Measurements from ENCODE around the gene SMARCC2.
"Not testable (repeated sequence)": the region's sequence is repeated elsewhere in the genome, so short reads cannot be mapped to it uniquely, and the experiment has no call there.

SMARCC2 gene

DNA sequence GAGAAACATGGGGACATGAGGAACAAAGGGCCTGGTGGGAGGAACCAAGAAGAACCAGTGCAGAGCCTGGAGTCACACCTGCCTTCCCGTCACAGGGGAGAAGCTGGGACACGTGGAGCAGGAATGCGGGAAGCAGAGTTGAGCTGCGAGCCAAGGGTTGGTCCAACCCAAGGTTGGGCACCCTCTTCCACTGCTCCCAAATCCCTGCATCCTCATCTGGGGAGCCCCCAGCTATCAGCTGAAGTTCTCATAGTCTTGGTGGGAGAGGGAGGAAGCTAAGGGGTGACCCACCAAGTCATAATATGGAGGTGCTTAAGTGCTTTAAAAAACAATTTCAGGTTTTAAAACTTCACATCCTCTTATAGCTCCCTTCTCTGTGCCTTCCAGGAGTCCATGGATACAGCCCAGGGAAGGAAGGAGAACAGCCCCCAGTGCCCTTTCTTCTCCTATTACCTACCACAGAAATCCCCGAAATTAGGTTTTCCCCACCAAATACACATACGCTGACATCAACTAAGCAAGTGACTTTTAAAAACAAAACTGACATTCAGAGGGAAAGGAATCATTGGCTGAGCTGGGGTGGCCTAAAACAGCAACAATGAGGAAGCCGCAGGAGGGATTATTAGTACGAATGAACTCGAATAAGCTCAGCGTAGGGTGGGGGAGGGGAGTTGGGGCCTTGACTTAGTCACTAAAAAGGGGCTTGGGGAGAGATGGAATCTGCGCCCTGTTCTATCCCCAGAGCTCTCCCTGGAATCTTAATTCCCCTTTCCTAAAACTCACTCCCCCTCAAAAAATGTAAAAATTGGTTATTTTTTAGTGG lies 26.6 kb downstream of the SMARCC2 start:
- no peak for DNase-seq

DNA sequence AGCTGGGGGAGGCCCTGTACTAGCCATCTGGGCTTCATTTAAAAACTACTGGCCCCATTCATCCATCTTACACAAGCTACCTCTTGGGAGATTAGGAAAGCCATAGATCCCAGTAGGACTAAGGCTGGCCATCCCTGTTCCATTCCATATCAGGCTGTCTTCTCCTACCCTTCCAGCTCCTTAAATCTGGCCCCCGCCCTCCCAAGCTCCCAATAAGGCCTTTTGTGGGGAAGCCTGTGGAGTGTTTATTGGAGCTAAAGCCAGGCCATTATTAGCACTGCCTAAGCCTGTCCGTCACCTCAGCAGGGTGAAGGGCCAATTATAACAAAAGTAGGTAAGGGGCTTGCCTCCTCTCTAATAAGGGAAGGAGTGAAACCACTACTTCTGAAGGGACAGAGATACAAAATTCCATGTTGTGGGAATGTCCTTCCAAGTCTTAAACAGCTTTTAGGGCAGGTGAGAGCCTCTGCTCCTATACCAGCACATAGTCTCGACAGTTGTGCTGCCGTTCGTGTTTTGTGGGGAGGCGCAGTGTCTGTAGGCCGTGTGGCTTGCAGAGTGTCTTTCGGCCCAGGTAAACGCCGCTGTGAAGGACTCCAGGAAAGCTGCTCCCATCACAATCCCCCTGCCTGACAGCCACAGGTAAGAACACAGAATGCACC lies 27.5 kb downstream of the SMARCC2 start:
- no peak for DNase-seq

DNA sequence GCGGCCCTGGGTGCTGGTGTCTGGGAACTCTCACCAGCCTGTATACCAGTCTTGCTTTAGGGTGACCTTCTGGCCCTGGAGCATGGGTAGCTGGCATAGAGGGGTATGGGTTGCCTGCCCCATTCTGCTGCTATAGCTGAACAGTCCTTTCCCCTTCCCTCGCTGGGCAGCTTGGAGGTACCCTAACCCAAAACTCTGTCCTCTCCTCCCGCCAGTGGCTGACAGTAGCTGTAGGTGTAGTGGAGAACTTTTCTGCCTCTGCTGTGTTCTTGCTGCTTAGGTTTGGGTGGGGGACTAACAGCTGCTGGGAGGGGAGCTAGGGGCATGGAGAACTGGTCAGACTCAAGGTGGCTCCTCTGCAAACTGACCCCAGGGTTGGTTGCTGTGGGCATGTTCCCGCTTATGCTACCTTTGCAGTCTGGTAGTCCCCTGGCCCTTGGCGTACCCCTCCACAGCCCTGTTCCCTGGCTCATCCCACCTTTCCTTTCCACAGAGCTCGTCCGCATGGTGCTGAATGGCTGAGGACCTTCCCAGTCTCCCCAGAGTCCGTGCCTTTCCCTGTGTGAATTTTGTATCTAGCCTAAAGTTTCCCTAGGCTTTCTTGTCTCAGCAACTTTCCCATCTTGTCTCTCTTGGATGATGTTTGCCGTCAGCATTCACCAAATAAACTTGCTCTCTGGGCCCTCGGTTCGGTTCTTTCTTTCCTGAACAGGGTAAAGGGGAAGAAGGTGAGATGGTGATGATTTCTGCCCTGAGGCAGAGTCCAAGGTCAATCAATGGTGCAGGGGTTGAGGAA lies 28.2 kb downstream of the SMARCC2 start:
- DNase-seq = no peak

DNA sequence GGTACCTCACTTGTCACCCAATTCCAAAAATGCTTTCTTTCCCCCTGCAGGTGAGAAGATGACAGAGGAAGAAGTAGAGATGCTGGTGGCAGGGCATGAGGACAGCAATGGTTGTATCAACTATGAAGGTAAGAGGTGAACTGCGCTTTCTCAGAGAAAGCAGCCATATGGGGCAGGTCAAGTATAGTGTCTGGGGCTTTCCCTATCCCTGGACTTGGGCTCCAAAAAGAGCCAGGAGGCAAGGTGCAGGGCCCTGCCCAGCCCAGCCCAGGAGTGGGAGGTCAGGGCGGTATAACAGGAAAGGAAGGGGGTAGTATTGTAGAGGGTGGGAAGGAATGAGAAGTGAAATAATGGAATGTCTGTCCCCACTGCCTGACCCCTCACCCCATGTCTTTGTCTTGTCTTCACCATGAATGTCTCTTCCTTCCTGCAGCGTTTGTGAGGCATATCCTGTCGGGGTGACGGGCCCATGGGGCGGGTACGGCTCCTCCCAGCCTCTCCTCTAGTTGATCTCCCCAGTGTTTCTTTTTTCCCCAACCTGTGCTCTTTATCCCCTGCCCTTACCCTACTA lies 29.0 kb downstream of the SMARCC2 start:
- DNase-seq = peak; percentile 71

DNA sequence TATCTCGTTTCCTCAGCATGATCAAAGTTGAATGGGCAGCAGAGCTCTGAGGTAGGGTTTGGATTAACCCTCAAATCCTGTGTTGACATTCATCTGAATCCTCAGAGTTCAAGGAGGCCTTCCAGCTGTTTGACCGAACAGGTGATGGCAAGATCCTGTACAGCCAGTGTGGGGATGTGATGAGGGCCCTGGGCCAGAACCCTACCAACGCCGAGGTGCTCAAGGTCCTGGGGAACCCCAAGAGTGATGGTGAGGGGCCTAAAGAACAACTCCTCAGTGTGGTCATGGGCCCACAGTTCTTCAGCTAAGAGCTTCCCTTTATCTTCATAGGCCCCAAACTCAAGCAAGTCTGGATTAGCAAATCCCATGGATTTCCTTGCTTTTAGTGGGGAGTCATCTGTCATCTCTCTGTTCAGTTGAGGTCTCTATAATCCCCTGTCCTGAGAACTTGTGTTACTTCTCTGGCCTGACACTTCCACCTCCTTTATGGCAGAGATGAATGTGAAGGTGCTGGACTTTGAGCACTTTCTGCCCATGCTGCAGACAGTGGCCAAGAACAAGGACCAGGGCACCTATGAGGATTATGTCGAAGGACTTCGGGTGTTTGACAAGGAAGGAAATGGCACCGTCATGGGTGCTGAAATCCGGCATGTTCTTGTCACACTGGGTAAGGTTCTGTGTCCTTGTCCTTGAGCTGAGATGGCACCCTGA lies 29.6 kb downstream of the SMARCC2 start:
- no peak for DNase-seq

DNA sequence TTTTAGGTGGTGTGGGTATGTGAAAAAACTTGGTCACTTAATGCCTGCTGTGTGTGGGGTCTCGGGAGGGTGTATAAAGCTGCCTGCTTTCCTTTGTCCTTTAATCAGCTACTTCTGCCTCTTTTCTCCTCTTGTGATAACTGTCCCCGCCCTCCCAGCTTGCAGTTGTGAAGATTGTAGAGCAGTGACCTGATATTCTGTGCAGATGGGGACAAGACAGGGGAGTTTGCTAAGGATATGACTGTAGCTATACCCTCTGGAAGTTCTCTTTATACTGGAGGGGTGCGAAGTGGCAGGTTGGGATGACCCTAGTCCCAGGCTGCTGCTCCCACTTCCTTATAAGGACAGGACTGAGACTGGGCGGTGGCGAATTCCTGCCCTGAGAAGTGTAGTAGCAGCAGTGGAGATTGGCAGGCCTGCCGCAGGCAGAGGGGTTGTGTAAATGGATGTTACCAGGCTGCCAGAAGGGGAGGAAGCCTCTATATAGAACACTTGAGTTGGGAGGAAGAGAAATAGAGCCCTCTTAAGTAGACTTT lies 30.3 kb downstream of the SMARCC2 start:
- peak; percentile 33 for DNase-seq

DNA sequence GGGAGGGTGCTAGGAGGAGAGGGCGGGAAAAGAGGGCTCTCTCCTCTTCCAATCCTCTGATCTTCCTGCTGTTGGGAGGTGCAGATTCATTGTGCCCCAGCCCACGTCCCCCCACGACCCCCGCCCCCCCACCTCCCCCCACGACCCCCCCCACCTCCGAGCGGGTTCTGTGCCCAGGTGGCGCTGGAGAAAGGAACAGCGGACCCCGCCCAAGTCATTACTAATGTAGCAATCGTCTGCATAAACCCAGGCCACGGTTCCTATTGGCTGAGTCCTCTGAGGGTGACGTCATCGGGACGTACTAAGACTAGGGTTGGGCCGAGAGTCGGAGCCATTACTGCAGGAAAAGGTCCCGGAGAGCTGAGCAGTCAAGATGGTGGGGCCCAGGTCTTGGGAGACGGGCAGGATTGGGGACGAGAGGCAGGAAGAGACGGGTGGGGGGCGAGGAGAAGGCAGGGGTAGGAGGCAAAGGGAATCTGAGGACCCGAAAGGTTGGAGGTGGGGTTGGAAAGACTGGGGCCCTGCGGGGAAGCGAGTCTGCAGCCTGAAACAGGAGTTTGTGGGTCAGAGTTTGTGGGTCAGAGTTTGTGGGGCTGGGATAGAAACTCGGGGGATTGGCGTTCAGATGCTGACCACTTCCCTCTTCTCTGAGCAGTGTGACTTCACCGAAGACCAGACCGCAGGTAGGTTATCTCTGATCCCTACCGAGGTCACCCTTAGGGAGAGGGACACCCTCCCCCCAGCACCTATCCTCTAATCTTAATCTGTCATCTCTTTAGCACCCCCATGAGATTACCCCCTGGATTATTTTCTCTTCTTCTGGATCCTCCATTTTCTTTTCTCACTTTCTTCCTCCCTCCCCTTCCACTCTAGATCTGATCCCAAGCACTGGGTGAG lies 31.0 kb downstream of the SMARCC2 start, which contains the start of gene MYL6:
TSS of gene MYL6 (plus strand) at position 331 of the 897 bp plus-strand sequence. CDS start at position 374, 43 bp downstream.
- peak; percentile 96 for DNase-seq

DNA sequence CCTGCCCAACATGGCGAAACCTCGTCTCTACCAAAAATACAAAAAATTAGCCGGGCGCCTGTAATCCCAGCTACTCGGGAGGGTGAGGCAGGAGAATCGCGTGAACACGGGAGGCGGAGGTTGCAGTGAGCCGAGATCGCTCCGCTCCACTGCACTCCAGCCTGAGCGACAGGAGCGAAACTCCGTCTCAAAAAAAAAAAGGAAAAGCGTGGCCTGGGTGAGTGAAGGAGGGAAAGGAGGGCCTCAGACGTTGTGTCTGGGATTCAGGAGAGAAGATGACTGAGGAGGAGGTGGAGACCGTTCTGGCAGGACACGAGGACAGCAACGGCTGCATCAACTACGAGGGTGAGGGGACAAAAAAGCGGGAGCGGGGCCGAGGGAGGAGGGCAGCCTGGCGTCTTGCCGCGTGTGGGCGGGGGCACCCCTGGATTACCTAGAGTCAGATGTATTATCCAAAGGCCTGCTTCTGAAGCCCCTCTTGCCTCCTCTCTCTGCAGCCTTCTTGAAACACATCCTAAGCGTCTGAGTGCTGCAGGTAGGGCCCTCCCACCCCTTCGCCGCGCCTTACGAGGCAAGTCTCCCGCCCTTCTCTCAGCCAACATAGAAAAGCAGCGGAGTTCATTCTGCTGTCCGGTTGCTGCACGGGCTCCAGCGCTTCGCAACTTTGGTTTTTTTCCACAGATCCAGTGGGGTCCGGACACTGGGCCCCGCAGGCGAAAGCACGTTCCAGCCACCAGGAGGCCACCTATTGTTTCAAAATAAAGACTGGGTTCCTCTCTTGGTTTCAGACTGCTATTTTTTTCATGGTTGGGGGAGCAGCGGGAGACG lies 31.9 kb downstream of the SMARCC2 start:
- DNase-seq = peak; percentile 72

DNA sequence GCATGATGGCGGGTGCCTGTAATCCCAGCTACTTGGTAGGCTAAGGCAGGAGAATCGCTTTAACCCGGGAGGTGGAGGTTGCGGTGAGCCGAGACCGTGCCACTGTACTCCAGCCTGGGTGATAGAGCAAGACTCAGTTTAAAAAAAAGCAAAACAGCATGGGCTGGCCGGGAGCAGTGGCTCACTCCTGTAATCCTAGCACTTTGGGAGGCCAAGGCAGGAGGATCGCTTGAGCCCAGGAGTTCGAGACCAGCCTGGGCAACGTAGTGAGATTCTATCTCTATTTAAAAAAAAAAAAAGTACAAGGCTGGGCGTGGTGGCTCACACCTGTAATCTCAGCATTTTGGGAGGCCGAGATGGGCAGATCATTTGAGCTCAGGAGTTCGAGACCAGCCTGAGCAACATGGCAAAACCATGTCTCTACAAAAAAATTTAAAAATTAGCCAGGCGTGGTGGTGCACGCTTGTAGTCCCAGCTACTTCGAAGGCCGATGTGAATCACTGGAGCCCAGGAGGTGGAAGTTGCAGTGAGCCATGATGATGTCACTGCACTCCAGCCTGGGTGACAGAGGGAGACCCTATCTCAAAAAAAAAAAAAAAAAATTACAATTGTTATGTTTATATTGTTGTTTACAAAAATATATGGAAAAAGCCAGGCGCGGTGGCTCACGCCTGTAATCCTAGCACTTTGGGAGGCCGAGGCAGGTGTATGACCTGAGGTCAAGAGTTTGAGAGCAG lies 32.7 kb downstream of the SMARCC2 start:
- not testable (repeated sequence) for DNase-seq

DNA sequence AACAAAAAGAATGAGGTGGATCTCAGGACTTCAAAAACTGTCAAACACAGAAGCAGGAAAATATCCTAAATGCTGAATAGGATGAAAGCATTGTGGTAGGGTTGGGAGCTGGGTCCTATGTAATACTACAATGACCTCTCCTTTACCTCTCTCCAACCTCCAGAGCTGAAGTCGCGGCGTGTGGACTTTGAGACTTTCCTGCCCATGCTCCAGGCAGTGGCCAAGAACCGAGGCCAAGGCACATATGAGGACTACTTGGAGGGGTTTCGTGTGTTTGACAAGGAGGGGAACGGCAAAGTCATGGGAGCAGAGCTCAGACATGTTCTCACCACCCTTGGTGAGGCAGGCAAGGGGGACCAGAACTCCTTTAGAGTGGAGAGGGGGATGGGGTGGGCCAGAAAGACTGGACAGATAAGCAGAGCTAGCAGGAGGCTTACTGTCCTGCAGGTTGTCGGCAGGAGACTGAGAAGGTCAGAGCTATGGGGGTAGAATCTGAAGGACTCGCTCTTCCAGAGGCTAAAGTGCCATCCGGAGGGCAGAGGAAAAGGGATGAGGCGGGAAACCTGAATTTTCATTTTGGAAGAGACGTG lies 33.9 kb downstream of the SMARCC2 start:
- no peak for DNase-seq

DNA sequence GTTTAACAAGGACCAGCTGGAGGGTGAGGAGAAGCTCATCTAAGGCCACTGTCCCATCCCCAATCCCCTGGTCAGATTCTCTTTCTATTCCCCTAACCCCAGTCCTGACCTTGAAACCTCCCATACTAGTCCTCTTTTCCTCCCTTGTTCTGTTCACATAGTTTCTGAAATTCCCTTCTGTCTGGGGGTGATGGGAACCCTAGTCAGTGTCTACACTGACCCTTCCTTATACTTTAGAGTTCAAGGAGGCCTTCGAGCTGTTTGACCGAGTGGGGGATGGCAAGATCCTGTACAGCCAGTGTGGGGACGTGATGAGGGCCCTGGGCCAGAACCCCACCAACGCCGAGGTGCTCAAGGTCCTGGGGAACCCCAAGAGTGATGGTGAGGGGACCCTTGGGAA lies 34.5 kb downstream of the SMARCC2 start:
- no peak for DNase-seq

DNA sequence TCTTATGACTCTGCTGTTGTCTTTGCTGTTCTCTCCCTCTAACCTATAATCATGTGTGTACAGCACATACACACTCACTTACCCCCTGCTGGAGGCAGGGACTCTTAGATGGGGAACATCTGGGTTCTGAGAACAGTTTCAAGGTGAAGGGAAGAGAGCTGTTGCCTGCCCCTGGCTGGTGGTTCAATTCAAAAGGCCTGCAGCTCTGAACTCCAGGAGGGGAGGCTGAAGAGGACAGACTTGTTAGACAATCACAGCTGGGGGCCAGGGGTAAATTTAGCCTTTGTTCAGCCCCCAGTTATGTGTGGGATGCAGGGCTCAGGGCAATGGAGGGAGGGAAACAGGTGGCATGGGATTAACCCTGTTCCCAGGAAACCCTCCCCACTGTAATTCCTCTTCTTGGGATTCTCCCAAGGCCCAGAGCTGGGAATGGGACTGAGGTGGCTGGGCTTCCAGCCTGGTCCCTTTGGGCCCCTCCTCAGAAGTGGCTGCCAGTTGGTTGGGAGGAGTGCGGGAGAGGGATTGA lies 35.0 kb downstream of the SMARCC2 start:
- DNase-seq = no peak

DNA sequence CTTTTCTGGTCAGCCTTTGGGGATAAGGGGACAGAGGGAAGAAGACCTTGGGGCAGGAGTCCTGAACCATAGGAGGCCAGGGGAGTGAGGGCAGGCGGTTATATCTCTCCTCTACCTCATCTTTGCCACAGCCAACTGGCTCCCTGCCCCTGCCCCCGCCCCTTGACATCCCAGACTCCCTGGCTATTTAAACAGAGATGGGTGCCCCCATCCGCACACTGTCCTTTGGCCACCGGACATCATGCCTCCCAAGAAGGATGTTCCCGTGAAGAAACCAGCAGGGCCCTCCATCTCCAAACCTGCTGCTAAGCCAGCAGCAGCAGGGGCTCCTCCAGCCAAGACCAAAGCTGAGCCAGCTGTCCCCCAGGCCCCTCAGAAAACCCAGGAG lies 35.6 kb downstream of the SMARCC2 start:
- no peak for DNase-seq

DNA sequence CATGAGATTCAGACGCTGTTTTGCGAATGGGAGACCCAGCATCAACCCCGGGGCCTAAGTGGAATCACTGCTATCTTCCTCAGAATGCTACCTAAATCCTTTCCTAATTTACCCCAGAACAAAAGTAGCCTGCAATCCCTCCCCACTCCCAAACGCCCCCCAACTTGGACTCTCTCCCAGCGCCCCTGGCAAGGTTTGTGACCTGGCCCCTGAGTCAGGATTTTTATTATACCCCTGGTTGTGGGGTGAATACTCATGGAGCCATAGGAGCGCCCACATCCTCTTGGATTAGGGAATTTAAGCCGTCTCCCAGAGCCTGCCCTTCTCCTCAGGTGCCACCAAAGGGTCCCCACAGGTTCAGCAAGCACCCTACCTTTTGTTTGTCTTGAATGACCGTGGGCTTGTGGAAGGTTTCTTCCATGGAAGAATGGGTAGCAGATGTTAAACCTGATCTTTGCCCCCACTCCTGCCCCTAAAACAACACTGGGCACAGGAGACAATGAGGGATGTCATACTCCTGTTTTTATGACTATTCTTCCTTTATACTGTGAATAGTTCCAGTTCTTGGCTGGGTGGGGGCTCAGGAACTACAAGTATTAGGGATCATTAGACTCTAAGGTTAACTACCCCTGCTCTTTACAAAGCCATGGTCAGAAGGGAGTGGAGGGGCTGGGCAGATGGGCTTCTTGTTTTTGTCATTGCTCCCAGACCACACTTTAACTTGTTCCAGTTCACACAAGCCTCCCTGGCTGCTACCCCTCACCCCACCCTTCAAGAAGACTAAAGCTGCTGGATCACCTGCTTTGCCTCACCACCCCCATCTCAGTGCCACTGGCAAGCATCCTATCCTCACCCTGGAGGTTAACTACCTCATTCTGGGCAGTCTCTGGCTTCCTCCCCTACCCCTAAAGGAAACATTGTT lies 36.3 kb downstream of the SMARCC2 start:
- DNase-seq = no peak

DNA sequence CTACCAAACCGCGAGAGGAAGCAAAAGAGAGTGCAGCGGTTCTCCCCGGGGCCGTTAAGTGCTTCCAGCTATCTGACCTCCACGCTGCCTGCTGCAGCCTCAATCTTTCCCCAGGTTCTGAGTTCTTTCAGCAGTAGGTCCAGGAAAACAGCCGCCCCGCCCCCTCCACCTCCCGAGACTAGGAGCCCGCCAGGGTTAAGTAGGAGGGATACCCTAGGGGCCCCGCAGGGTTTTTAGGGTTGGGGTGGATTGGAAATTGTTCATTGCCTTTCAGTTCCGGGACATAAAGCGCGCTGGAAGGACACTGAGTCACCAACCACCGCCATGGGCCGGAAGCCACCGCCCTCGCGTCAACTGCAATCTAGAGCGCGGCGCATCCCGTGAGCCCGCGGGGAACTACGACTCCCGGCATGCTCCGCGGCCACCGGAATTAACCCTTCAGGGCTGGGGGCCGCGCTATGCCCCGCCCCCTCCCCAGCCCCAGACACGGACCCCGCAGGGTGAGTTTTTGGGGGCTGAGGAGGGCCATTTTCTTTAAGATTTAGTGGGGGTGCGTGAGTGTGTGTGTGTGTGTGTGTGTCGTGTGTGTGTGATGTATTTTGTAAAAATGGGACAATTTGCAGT lies 37.0 kb downstream of the SMARCC2 start, which contains the start of gene MYL6B:
TSS of gene MYL6B (plus strand) at position 456 of the 624 bp plus-strand sequence. CDS start 1,332 bp downstream, outside the sequence.
- peak; percentile 92 for DNase-seq

DNA sequence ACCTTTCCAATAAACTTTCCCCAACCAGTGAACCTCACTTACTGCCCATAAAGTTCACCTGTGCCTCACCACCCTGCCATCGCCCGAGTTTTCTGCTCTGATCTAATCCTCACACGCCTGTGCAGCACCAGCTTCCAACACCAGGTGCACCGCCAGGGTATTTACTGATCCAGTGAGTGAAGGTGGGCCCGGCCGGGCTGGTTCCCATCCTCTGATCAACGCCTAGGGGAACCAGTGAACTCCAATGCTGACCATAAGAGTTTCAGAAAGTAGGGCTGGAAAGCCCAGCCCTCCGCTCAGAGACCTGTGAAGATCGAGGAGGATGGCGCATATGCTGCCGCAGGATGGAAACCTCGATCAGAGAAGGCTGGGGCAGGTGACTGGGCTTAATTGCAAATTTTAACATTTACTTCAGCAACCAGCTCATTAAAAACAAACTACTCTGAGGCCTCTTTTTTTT lies 37.6 kb downstream of the SMARCC2 start:
- peak; percentile 66 for DNase-seq

DNA sequence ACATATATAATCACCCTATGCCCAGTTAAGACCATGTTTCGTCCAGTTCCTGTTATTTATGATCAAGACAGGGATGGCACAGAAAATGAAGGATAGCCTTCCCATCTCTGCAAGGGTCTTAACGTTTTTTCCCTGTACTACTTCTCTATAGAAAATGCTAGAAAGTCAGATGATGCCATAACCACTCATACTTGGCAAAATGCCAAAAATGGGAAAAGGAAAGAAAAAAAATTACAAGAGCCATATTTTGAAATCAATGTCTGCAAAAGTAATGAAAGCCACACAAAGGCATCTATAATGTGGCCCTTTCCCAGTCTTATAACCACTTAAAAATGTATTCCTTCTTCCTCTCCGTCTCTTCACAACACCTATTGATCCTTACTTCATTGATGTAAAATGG lies 38.7 kb downstream of the SMARCC2 start:
- no peak for DNase-seq

Data from CD4-positive, alpha-beta T cell treated with Interleukin-4 for 4 hours (primary cell).